HepG2 (cell line): Measurements from ENCODE around the gene ZCCHC24.

Experiments used
- ATF4 ChIP-seq, 2 experiments: fragments of 450-650 bp in 1 of 2; sonication (generic) in 1 of 2; formaldehyde crosslinking; IDR thresholded peaks; 2 replicates each; pipeline versions ENCODE4 v1.5.0 to v1.8.0; 2020 to 2022; ENCODE audit warnings: mild to moderate bottlenecking in 1 of 2, missing genetic modification reagents in 1 of 2
- BATF2 ChIP-seq: sonication (generic); formaldehyde crosslinking; IDR thresholded peaks from 2 replicates; pipeline ENCODE4 v1.8.0; 2022; ENCODE audit warnings: mild to moderate bottlenecking, missing genetic modification reagents, moderate library complexity
- FOXM1 ChIP-seq: sonication (generic); formaldehyde crosslinking; IDR thresholded peaks from 2 replicates; pipeline ENCODE4 v1.5.0; 2020; ENCODE audit warnings: missing genetic modification reagents
- HNRNPK ChIP-seq: fragments of 200-400 bp; formaldehyde crosslinking; IDR thresholded peaks from 2 replicates; pipeline ENCODE4 v1.6.1; 2018; ENCODE audit warnings: low read length, low read depth, moderate library complexity, mild to moderate bottlenecking; ENCODE audit not compliant: poor library complexity, severe bottlenecking
- KDM1A ChIP-seq: IDR thresholded peaks from 2 replicates; pipeline ENCODE4 v1.6.1; 2016; ENCODE audit warnings: missing compliant biosample characterization
- PTBP1 ChIP-seq: fragments of 200-400 bp; formaldehyde crosslinking; IDR thresholded peaks from 2 replicates; pipeline ENCODE4 v1.6.1; 2018; ENCODE audit warnings: low read length, low read depth; ENCODE audit not compliant: poor library complexity, severe bottlenecking
- U2AF1 ChIP-seq: fragments of 200-400 bp; formaldehyde crosslinking; optimal IDR thresholded peaks from 2 replicates; pipeline ENCODE3; 2017; ENCODE audit warnings: mild to moderate bottlenecking, low read depth, low read length
- TF ChIP-seq, protein P1 (sequence below): sonication (generic); formaldehyde crosslinking; IDR thresholded peaks from 2 replicates; pipeline ENCODE4 v1.5.0; 2020; ENCODE audit warnings: mild to moderate bottlenecking, missing genetic modification reagents, moderate library complexity
- TF ChIP-seq, protein P2 (sequence below): sonication (generic); formaldehyde crosslinking; conservative IDR thresholded peaks from 2 replicates; pipeline ENCODE4 v1.4.0; 2020; ENCODE audit warnings: missing genetic modification reagents

DNA sequence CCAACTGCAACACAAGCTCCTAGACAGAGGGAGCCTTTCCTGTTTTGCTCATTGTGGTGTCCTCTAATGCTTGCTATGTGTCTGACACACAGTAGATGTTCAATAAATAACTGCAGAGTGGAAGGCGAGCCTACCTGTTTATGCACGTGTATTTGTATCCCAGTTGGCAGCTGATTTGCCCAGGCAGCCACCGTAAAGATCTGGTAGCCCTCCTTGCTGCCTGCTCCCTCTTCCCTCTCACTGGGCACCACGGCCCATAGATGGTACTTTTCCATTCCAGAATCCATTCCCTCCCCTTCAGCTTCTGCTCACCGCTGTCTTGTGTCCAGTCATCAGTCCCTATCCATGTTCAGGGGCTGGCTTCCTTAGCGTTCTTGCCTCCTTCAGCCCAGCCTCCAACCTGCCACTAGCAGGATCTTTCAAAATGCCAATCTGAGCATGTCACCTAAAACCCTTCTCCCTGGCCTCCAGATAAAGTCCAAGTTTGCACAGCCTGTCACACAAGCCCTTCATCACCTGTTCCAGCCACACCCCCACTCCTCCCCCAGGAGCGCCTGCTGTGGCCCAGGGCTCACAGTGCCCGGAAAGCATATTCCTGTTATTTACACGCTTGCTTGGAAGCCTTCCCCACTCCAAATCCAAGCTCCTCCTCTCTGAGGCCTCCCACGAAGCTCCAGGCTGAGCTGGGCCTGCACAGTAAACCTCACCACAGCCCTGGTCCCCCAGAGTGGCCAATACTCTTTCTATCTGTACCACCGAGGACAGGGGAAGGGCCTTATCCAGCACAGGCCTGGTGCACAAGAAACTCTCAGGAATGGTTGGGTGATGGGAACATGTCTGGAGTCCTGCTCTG, 21.0 kb downstream of the ZCCHC24 start:
- TF ChIP-seq PTBP1 (no peak), U2AF1 (peak; percentile 70), KDM1A (CRISPR knock-in tag) (no peak), BATF2 (CRISPR knock-in tag) (no peak), ATF4 (CRISPR knock-in tag; IDR thresholded peaks at IDR 0.05) (no peak), HNRNPK (no peak), FOXM1 (CRISPR knock-in tag) (no peak)
- TF ChIP-seq, protein P1, sequence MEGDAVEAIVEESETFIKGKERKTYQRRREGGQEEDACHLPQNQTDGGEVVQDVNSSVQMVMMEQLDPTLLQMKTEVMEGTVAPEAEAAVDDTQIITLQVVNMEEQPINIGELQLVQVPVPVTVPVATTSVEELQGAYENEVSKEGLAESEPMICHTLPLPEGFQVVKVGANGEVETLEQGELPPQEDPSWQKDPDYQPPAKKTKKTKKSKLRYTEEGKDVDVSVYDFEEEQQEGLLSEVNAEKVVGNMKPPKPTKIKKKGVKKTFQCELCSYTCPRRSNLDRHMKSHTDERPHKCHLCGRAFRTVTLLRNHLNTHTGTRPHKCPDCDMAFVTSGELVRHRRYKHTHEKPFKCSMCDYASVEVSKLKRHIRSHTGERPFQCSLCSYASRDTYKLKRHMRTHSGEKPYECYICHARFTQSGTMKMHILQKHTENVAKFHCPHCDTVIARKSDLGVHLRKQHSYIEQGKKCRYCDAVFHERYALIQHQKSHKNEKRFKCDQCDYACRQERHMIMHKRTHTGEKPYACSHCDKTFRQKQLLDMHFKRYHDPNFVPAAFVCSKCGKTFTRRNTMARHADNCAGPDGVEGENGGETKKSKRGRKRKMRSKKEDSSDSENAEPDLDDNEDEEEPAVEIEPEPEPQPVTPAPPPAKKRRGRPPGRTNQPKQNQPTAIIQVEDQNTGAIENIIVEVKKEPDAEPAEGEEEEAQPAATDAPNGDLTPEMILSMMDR (CRISPR knock-in tag), result 0 out of 2 replicates have a peak, but pooled peaks have one; percentile 14
- TF ChIP-seq, protein P2, sequence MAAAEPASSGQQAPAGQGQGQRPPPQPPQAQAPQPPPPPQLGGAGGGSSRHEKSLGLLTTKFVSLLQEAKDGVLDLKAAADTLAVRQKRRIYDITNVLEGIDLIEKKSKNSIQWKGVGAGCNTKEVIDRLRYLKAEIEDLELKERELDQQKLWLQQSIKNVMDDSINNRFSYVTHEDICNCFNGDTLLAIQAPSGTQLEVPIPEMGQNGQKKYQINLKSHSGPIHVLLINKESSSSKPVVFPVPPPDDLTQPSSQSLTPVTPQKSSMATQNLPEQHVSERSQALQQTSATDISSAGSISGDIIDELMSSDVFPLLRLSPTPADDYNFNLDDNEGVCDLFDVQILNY (CRISPR knock-in tag), result no peak
